Epithelial cell of proximal tubule (primary cell): Measurements from ENCODE around the gene TLR3. TPM values are rescaled to one million over a fixed set of nuclear protein-coding genes. Genes with fewer than 3 reads are reported as not detected.
"Not testable (repeated sequence)": the region's sequence is repeated elsewhere in the genome, so short reads cannot be mapped to it uniquely, and the experiment has no call there.

ENCODE experiments used
- DNase-seq: peaks from one replicate; pipeline ENCODE4 v3.0.0-alpha.2; 2011; ENCODE audit warnings: low read depth
- H3K4me3 ChIP-seq: 2 replicates; pipeline ENCODE4 v1.5.1; 2011; ENCODE audit warnings: low read depth, mild to moderate bottlenecking, low read length
- CTCF ChIP-seq: conservative IDR thresholded peaks from 2 replicates; pipeline ENCODE4 v1.5.1; 2012; ENCODE audit warnings: low read depth, mild to moderate bottlenecking, low read length
- total RNA-seq: library from RNA; depleted of rRNA; stranded (reverse); fragments of >200 nt; gene quantifications from 2 replicates; pipeline ENCODE4 v1.2.3, GENCODE V29; 2015

TLR3 gene
- total RNA-seq, 1 donor from 2014 or later, result 4.7 TPM

GRCh38 chr4:186032259-186032658 is 36.7 kb upstream of the TLR3 start:
- TF ChIP-seq CTCF, result peak; percentile 46
- DNase-seq, result no peak
- H3K4me3 ChIP-seq, result no peak overlapping the region

GRCh38 chr4:186033027-186033426 is 35.9 kb upstream of the TLR3 start:
- no peak overlapping the region for H3K4me3 ChIP-seq
- no peak for TF ChIP-seq CTCF
- no peak for DNase-seq

- DNase-seq, H3K4me3 ChIP-seq: not testable (repeated sequence)
Observed at GRCh38 chr4:186034613-186035012, 34.3 kb upstream of the TLR3 start.

- no peak for TF ChIP-seq CTCF
- DNase-seq, result no peak
- no peak overlapping the region for H3K4me3 ChIP-seq
Observed at GRCh38 chr4:186036976-186037581, 31.9 kb upstream of the TLR3 start.

- peak; percentile 73 for TF ChIP-seq CTCF
- H3K4me3 ChIP-seq, result no peak overlapping the region
- DNase-seq, result peak; percentile 44
Observed at GRCh38 chr4:186037692-186038658, 31.0 kb upstream of the TLR3 start.

GRCh38 chr4:186039697-186040096 is 29.3 kb upstream of the TLR3 start:
- no peak overlapping the region for H3K4me3 ChIP-seq
- no peak for TF ChIP-seq CTCF
- no peak for DNase-seq

- no peak for DNase-seq
- H3K4me3 ChIP-seq, result no peak overlapping the region
- TF ChIP-seq CTCF, result no peak
Observed at GRCh38 chr4:186040316-186040715, 28.6 kb upstream of the TLR3 start.

- not testable (repeated sequence) for H3K4me3 ChIP-seq, DNase-seq
Observed at GRCh38 chr4:186047501-186047900, 21.5 kb upstream of the TLR3 start.

- H3K4me3 ChIP-seq, DNase-seq: not testable (repeated sequence)
Observed at GRCh38 chr4:186050135-186050534, 18.8 kb upstream of the TLR3 start.
